Testis (tissue), 2 donors: Measurements from ENCODE around the gene WFDC1.

Source experiments
- POLR2A ChIP-seq: fragments of 450-650 bp; IDR thresholded peaks from one replicate; pipeline ENCODE4 v1.6.1; 2017; ENCODE audit warnings: antibody characterized with exemption, mild to moderate bottlenecking, moderate library complexity
- TF ChIP-seq, protein P1 (sequence below), 3 experiments: fragments of 450-650 bp in 2 of 3; fragments of 200-600 bp in 1 of 3; sonication (generic) in 1 of 3; IDR thresholded peaks; one replicate each; pipeline ENCODE4 v1.5.1; 2016 to 2019; ENCODE audit warnings: antibody characterized with exemption in 3 of 3, mild to moderate bottlenecking in 2 of 3, moderate library complexity in 1 of 3

DNA sequence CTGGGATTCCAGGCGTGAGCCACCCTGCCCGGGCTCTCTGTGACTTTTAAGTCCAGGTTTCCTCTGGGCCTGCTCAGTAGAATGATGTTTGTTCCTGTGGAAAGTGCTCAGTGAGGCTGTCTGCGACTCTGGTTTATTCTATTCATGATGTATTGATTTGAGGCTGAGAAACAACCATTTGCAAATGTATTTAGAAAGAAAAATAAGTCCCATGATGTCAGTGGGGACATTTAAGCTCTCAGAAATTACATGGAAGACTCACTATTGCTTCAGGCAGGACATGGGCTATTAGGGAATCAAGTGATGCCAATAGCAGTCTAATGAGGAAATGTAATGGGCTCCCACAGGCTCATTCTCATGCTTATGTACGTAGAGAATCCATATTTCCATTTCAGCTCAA lies 32.6 kb upstream of the WFDC1 start:
- TF ChIP-seq, protein P1, sequence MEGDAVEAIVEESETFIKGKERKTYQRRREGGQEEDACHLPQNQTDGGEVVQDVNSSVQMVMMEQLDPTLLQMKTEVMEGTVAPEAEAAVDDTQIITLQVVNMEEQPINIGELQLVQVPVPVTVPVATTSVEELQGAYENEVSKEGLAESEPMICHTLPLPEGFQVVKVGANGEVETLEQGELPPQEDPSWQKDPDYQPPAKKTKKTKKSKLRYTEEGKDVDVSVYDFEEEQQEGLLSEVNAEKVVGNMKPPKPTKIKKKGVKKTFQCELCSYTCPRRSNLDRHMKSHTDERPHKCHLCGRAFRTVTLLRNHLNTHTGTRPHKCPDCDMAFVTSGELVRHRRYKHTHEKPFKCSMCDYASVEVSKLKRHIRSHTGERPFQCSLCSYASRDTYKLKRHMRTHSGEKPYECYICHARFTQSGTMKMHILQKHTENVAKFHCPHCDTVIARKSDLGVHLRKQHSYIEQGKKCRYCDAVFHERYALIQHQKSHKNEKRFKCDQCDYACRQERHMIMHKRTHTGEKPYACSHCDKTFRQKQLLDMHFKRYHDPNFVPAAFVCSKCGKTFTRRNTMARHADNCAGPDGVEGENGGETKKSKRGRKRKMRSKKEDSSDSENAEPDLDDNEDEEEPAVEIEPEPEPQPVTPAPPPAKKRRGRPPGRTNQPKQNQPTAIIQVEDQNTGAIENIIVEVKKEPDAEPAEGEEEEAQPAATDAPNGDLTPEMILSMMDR (IDR thresholded peaks at IDR 0.05) = no peak
- TF ChIP-seq POLR2A = no peak
